Natural killer cell (primary cell): ENCODE data around the gene ZNF606. TPM values are rescaled to one million over a fixed set of nuclear protein-coding genes. Genes with fewer than 3 reads are reported as not detected.

Source experiments
- ATAC-seq, 3 donors: fragments of 150-1000 bp in 2 of 3; fragments of 200-7000 bp in 1 of 3; cut with Tn5 transposase; 1 replicate in 1 of 3; 2 replicates in 2 of 3; pipeline ENCODE4 v1.10.0; 2021; ENCODE audit warnings: mild to moderate bottlenecking in 2 of 3, moderate library complexity in 2 of 3
- DNase-seq, 2 donors: peaks; one replicate each; pipeline versions ENCODE4 v3.0.0 to v3.0.0-alpha.2; 2013 to 2021; ENCODE audit warnings: mixed read lengths in 1 of 2
- H3K27ac ChIP-seq: one replicate; pipeline ENCODE4 v1.5.1; 2013; ENCODE audit warnings: mild to moderate bottlenecking, low read length
- H3K27me3 ChIP-seq: one replicate; pipeline ENCODE4 v1.6.1; 2013; ENCODE audit warnings: low read length; ENCODE audit not compliant: control insufficient read depth, insufficient read depth
- H3K36me3 ChIP-seq: one replicate; pipeline ENCODE4 v1.6.1; 2013; ENCODE audit warnings: low read length; ENCODE audit not compliant: control insufficient read depth, insufficient read depth
- H3K4me1 ChIP-seq: one replicate; pipeline ENCODE4 v1.6.1; 2013; ENCODE audit warnings: low read length; ENCODE audit not compliant: control insufficient read depth, insufficient read depth
- H3K4me3 ChIP-seq: one replicate; pipeline ENCODE4 v1.5.1; 2013; ENCODE audit warnings: low read length
- H3K9me3 ChIP-seq: one replicate; pipeline ENCODE4 v1.6.1; 2013; ENCODE audit warnings: low read length; ENCODE audit not compliant: control insufficient read depth, insufficient read depth
- H3K27ac Mint-ChIP-seq, 2 donors: one replicate each; pipeline ENCODE4 v1.8.0; 2022; ENCODE audit warnings: mild to moderate bottlenecking in 2 of 2, mixed read lengths in 2 of 2, moderate library complexity in 1 of 2
- H3K27me3 Mint-ChIP-seq, 2 donors: one replicate each; pipeline ENCODE4 v1.8.0; 2022; ENCODE audit warnings: low read depth in 2 of 2, mixed read lengths in 2 of 2
- H3K36me3 Mint-ChIP-seq: one replicate; pipeline ENCODE4 v1.8.0; 2022; ENCODE audit warnings: mixed read lengths
- H3K4me1 Mint-ChIP-seq, 2 donors: one replicate each; pipeline ENCODE4 v1.8.0; 2022; ENCODE audit warnings: mixed read lengths in 2 of 2
- H3K4me3 Mint-ChIP-seq: one replicate; pipeline ENCODE4 v1.8.0; 2022; ENCODE audit warnings: mild to moderate bottlenecking, moderate library complexity, mixed read lengths
- H3K9me3 Mint-ChIP-seq, 2 donors: one replicate each; pipeline ENCODE4 v1.8.0; 2022; ENCODE audit warnings: mixed read lengths in 2 of 2
- CTCF ChIP-seq: fragments of 200-600 bp; IDR thresholded peaks from one replicate; pipeline ENCODE4 v1.8.0; 2022; ENCODE audit warnings: antibody characterized with exemption
- WGBS: methylation state at CpG from one replicate; pipeline ENCODE4 v1.1.7; 2013; ENCODE audit warnings: missing lambda C conversion rate; ENCODE audit not compliant: insufficient coverage; 5-methylcytosine and 5-hydroxymethylcytosine counted together
- intact Hi-C: fragments of 100-400 bp; cut with micrococcal nuclease; formaldehyde crosslinking; loops from one replicate; pipeline ENCODE4 v1.14.2; 2022
- total RNA-seq, 4 donors: library from RNA; stranded (reverse); fragments of 120-200 nt in 1 of 4; gene quantifications; one replicate each; pipeline versions ENCODE4 v1.2.3 to v1.2.4, GENCODE V29; 2013 to 2022

Gene ZNF606
- total RNA-seq, 3 donors from 2014 or later (not counting 1 experiment from before 2014, with no cell fraction given) = 8.9 to 13.5 (median 12.5) TPM

- H3K9me3 ChIP-seq = peaks cover 13% of the 10 kb centered on the region
- WGBS = 95% methylated on average over 11 of the region's 12 CpGs
- H3K27me3 ChIP-seq = no peaks in the 10 kb centered on the region
- Mint-ChIP-seq H3K27ac (no peak overlapping the region), H3K4me3 (no peak overlapping the region), H3K4me1 (peaks cover 20 to 25% of the 10 kb centered on the region in 2 donors), H3K9me3 (peaks cover 0 to 3% of the 10 kb centered on the region in 2 donors), H3K36me3 (no peaks in the 10 kb centered on the region), H3K27me3 (peaks cover 0 to 6% of the 10 kb centered on the region in 2 donors)
- no peak for DNase-seq
- ATAC-seq = no peak
- H3K36me3 ChIP-seq = no peaks in the 10 kb centered on the region
- H3K4me3 ChIP-seq = no peak overlapping the region
- no peak for TF ChIP-seq CTCF
- H3K4me1 ChIP-seq = peaks cover 15% of the 10 kb centered on the region
- no peak overlapping the region for H3K27ac ChIP-seq
- intact Hi-C loops = no loop called here
Measured at GRCh38 chr19:57949702-57950101, 52.9 kb downstream of the ZNF606 start.

GRCh38 chr19:57949296-57949695 lies 53.3 kb downstream of the ZNF606 start:
- 95% methylated on average over 24 of the region's 24 CpGs for WGBS
- Mint-ChIP-seq H3K36me3 (no peaks in the 10 kb centered on the region), H3K27ac (no peak overlapping the region), H3K4me3 (no peak overlapping the region), H3K27me3 (peaks cover 0 to 6% of the 10 kb centered on the region in 2 donors), H3K4me1 (peaks cover 20 to 25% of the 10 kb centered on the region in 2 donors), H3K9me3 (peaks cover 0 to 4% of the 10 kb centered on the region in 2 donors)
- DNase-seq (no peak), ATAC-seq (no peak)
- Histone ChIP-seq H3K9me3 (peaks cover 17% of the 10 kb centered on the region), H3K36me3 (no peaks in the 10 kb centered on the region), H3K27ac (no peak overlapping the region), H3K4me1 (peaks cover 15% of the 10 kb centered on the region), H3K4me3 (no peak overlapping the region), H3K27me3 (no peaks in the 10 kb centered on the region)
- TF ChIP-seq CTCF = no peak
- intact Hi-C loops = no loop called here

- WGBS = 7% methylated on average over 54 of the region's 54 CpGs
- H3K4me1 Mint-ChIP-seq = peaks cover 20 to 40% of the 10 kb centered on the region in 2 donors
- H3K9me3 Mint-ChIP-seq = peaks cover 3 to 5% of the 10 kb centered on the region in 2 donors
- peak within 1 kb of the TSS; percentile 92 to 93 for H3K27ac Mint-ChIP-seq
- Histone ChIP-seq H3K4me3 (peak within 1 kb of the TSS; percentile 75), H3K27ac (peak within 1 kb of the TSS; percentile 90), H3K4me1 (peaks cover 15% of the 10 kb centered on the region), H3K36me3 (peaks cover 11% of the 10 kb centered on the region), H3K27me3 (no peaks in the 10 kb centered on the region), H3K9me3 (peaks cover 27% of the 10 kb centered on the region)
- H3K36me3 Mint-ChIP-seq = peaks cover 11% of the 10 kb centered on the region
- no peaks in the 10 kb centered on the region for H3K27me3 Mint-ChIP-seq
- intact Hi-C loops = loop anchor here (1.0 kb wide), 1 partner anchor 31 kb away; the partner anchor contains the start of gene ZNF417
- H3K4me3 Mint-ChIP-seq = peak within 1 kb of the TSS; percentile 94
- ATAC-seq = peak; percentile 90 to 91 (median 91)
- peak; percentile 53 for TF ChIP-seq CTCF
- DNase-seq = peak; percentile 80 to 90
Measured at GRCh38 chr19:57947419-57948134, 55.0 kb downstream of the ZNF606 start, which contains the start of gene ZNF256. Gene ZNF256 (minus strand): TSS chr19:57947706. CDS start chr19:57947474, 232 bp downstream.
